GM19023 (cell line): ENCODE data around the gene KCNIP4.

Source experiments
- ATAC-seq: cut with Tn5 transposase; IDR thresholded peaks from one replicate; pipeline ENCODE4 v1.9.1; 2021; ENCODE audit warnings: mild to moderate bottlenecking, moderate library complexity; ENCODE audit not compliant: unreplicated experiment

Gene KCNIP4

DNA sequence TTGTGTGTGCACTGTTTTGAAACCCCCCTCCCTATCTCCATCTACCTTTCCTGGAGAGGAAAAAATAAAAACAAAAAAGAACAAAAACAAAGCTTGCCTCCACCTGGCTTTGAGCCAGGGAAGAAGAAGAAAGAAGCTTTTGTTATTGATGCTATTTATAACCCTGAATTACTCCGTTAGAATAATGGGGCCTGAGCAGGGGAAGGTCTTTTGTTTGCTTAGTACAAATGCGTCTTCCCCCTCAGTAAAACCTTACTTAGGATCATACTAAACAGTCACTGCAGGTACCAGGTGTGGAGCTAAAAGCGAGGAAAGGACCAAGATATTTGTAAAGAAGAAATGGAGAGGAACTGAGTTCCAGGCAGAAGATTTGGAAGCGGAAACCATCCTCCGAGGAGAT is 352.1 kb downstream of the KCNIP4 start:
- ATAC-seq: no peak

DNA sequence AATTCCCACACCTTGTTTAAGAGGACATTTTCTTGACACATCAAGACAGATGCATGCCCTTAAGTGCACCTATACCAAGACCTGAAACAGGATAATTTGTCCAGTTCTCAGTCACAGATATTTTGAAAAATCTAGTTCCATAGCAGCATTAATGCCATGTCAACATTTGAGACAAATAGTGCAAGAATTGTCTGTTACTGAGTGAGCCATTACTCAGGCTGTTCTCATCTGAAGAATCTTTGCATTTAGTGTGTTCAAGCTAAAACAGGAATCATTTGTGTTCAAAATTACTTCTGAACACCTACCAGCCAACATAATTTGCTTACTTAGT is 354.9 kb downstream of the KCNIP4 start:
- no peak for ATAC-seq

DNA sequence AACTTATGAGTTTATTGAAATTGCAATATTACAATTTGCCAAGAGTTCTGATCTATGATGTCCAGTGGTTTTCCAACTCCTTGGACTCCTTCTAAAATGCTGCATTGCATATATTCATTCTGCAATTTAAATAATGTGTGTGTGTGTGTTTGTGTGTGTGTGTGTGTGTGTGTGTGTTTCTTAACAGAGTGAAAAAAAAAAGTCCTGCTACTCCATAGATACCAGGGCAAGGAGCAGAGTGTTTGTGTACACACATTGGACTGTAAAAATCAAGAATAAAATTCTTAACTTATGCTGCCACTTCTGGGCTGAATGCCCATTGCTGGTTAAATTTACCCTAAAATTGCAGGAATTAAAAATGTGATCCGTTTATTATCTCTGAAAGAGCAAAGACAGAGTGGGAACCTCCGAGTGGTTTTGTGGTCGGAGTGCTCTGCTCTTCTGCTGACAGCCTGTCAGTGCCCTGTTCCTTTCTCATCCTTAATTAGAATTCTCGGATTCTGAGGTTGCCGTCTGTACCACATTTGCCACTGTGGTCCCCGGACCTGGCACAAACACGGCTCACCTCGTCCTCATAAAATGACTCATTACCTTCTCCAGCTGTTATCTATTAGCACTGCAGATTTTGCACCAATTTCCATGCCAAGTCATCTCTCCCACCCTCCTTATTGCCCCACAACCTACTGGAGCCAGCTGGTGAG is 355.5 kb downstream of the KCNIP4 start:
- ATAC-seq: no peak

DNA sequence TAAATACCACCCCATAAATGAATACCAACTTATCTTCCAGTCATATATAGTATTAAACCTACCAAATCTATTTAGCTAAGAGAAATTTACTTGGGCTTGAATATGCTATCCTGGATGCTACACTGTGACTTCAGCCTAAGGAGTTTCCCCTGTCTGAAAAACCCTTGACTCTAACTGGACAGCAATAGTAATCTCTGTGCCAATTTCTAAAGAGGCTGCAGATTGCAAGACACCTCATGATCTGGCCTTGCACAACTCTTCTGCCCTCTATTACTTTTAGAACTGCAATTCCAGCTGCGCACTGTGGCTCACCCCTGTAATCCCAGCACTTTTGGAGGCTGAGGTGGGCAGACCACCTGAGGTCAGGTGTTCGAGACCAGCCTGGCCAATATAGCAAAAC is 371.5 kb downstream of the KCNIP4 start:
- no peak for ATAC-seq

DNA sequence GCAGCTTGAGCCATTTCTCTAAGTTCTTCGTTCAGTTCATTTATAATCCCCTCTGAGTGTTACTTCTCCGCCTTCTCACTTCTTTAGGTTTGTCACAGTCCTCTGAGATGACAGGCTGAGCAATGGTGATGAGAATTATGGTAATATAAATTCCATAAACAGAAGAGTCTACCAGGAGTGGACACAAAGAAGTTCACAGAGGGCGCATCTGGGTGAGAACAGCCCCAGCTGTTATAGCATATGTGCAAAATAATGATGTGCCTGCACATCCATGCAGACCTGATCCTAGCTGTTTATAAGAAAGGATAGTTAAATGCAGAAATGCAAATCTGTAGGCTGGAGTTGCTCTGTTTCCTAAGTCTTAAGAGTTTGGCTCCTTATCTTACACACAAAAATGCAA is 377.5 kb downstream of the KCNIP4 start:
- ATAC-seq: no peak

DNA sequence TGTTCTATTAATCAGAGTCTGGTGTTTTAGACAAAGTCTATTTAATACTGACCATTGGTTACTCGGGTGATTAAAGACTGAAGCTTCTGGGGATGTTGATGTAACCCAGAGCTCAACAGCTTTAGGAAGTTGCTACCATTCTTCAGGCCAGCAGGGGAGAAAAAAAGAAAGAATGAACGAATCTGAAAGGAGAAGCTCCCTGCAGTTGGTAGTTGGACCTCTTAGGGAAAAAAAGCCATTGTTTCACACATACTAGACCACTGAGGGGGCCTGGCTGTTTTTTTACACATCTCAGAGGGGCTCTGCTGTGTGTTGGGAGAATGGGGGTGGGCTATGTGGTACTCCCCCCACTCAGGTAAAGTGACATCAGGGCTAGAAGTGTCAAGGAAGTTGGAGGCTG is 378.9 kb downstream of the KCNIP4 start:
- no peak for ATAC-seq

DNA sequence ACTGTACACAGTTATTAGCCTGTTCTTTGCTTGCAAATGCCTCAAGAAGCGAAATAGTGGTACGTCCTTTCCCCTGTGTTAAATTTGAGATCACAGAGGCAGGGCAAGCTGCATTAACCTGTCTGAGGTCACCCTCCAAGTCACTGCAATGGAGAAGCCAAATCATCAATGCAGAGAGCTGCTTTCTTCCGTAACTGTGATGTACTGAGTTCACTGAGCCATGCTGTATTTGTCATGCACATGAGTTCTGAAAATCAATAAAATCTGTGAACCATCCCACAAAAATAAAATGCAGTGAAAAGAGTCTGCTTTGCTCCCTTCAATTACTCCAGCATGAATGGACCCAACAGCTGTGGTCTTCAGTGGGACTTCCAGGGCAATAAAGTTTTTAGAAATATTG is 393.5 kb downstream of the KCNIP4 start:
- ATAC-seq: no peak

DNA sequence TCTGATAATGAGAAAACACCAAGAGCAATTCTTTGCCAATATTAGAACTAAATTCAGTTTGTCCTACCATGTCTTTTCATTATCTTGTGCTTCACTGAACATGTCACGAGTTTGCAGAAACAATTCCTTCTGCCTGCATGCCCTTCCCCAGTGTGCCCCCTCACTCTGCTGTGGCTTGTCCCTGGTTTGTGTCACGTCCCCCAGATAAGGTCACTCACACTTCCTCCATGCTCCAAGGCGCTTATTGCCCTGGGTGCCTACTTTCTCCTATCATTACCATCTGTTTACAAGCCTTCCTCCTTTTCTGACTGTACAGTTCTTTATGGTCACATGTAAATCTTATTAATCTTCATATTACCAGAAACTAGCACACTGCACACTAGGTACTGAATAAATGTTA is 394.1 kb downstream of the KCNIP4 start:
- no peak for ATAC-seq

DNA sequence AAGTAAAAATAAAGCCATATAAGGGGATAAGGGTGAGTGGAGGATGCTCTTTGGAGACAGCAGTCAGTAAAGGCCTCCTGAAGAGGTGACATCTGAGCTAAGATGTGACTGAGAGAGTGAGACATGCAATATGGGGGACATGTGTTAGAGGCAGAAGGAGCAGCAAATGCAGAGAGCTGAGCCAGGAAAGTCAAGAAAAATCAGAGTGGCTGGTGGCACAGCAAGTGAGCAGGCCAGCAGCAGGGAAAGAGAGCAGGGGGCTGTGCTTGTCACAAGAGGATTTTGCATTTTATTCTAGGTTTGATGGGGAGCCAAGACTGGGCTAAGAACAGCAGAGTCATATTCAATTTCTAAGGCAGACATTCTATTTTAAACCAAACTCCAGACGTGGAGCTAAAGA is 394.5 kb downstream of the KCNIP4 start:
- no peak for ATAC-seq

DNA sequence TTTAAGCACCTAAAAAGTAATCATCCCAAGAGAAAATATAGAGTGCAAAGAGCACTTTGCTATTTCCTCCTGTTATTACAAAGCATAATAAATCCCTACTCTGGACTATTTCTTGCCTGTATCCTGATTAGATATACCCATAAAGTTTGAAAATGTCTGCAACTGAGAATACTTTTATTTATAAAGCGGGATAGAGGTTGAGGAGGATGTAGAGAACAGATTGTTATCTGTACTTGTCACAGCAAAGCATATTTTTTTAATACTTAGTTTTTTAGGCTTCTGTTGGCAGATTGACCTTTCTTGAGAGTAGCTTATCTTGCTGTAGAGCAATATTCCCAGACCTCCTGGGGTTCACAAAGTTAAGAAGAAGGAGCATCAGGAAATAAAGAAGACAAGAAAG is 396.1 kb downstream of the KCNIP4 start:
- no peak for ATAC-seq

DNA sequence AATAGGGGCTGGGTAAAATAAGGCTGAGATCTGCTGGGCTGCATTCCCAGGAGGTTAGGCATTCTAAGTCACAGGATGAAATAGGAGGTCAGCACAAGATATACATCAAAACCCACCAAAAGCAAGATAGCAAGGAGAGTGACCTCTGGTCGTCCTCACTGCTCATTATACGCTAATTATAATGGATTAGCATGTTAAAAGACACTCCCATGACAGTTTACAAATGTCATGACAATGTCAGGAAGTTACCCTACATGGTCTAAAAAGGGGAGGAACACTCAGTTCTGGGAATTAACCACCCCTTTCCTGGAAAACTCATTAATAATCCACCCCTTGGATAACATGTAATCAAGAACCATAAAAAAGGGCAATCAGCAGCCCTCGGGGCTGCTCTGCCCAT is 403.6 kb downstream of the KCNIP4 start:
- ATAC-seq: no peak

DNA sequence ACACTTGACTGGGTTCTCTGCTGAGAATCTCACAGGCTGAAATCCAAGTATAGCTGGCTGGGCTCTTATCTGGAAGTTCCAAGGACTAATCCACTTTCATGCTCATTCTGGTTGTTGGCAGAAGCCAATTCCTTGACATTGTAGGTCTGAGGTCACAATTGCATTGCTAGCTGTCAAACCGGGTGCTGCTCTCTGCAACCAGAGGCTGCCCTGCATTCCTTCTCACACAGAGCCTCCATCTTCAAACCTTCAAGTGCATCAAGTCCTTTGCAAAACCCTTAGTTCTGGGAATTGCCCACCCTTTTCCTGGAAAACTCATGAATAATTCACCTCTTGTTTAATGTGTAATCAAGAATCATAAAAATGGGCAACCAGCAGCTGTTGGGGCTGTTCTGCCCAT is 404.2 kb downstream of the KCNIP4 start:
- ATAC-seq: no peak

DNA sequence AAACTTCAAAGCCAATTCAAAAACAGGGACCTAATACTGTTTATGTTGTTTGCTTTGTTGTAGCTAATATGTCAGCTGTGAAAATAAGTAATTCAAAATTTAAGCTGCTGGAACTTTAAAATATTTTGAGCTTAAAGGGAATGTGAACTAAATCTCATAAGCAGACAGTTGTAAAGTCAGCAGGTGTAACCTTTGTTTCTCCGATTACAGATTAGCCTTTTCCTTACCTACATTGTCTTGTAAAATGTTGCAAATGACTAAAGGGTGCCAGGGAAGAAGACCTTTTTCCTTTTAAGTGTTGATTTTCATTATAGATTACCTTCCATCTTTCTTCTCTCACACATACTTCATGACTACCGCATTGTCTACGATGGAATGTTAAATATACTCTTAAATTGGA is 405.1 kb downstream of the KCNIP4 start:
- ATAC-seq: no peak

DNA sequence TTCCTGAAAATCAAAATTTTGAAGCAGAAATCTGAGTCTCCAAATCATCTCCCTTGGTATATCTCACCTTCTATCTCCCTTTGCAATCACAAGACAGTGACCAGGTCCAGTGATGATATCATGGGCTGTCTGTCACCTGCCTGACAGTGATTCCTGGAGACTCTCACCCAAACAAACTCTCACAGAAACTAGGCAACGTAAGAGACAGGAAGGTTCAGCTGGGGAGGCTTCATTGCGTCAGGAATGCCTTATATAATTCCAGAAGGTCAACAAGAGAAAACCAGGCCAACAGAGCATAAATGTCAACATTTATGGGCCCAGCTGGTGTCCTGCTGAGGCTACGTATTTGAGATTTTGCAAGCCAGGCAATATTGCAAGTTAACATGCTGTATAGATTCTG is 412.7 kb downstream of the KCNIP4 start:
- no peak for ATAC-seq

DNA sequence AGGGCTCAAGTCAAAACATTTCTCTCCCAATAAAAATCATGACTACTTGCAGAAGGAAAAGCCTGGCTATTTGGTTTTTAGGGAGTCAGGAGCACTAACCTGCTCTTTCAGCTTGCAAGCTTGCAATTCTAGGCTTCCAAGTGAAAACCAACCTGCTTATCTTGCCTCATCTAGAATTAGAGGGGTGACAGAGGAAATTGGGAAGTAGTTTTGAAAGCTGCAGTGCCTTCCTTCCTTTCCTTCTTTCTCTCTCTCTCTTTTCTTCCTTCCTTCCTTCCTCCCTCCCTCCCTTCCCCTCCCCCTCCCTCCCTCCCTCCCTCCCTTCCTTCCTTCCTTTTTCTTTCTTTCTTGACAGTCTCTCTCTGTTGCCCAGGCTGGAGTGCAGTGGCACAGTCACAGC is 417.5 kb downstream of the KCNIP4 start:
- ATAC-seq: no peak

DNA sequence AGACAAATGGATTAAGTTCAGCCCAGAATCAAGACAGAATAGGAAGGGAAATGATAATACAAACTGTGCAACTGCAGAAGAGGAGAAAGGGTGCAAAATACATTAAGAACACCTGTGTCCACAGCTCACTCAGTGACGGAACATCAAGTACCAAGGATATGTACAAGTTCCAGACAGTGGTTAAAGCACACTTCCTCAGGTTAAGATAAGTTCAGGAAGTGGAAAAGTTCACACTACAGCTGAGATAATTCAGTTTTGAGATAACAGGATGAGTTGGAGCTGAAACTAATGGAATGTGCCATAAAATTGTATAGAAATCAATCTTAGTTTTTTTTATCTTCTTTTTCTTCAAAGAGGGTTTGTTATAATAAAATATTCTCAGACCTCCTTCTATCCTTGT is 419.4 kb downstream of the KCNIP4 start:
- no peak for ATAC-seq

DNA sequence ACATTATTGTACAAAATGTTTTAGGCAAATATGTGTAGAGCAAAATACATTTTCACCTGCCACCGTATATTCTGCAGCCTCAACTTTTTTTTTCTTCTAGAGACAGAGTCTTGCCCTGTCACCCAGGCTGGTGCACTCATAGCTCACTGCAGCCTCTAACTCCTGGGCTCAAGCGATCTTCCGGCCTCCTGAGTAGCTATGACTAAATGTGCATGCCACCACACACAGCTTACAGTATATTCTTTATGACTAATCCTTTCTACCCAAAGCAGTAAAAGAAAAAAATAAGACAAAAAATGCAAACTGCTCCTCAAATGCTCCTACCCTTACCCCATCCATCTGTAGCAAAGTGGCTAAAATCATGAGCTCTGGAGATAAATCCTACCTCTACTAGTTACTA is 426.3 kb downstream of the KCNIP4 start:
- no peak for ATAC-seq

DNA sequence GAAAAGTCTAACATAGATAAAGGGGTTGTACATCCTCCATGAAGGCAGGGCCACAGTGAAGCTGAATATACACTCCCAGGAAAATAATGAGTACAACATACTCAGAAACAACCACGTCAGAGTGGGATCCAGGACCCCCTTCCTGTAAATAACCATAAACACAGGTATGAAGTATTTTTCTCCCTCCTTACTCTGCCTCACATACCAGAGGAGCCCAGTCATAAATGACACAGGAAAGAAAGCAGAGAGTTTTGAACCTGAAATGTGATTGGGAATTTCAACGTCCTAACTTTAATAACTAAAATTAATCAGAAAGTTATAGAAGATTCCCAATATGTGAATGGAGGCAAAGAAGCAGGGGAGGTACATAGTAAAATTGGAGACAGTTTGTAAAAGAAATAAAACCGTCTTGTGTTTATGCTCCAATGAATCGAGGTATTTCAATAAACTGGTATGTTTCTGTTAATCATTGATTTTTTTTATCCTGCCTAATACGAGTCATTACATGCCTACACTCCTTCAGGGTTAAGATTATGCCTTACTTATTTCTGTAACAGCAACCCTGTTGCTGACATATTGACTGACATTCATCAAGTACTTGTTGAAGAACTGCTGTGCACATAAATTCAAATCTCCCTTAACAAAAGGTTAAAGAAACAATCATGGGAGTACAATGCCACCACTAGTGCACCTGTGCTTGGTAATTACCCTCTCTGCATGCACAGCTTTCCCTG is 431.3 kb downstream of the KCNIP4 start:
- no peak for ATAC-seq

DNA sequence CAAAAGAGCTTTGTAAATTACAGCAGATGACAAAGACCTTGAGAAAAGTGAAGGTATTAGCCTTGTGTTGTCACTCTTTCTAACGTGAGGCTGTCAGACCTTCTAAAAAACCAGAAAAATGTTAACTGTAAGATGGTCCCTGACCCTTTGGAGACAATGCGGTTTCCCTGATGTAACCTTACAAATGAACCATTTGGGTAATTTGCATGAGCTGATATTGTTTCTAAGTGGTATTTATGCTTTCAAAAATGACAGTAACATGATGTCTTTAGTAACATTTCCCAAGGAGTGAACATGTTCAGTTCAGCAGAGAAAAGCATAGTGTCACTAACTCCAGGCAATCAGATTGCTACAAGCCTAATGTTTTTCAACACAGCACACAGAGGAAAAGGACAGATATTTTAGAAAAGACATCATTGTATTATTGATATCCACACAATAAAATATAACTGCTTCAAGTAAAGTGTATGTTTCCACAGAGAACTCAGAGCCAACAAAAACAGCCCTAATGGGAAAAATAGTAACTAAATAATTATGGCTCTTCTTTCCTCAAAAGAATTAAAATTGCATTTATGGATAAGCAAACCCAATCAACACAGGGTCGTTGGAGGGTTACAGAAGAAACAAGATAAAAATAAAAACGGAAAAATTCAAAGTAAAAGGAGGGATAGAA is 434.4 kb downstream of the KCNIP4 start:
- no peak for ATAC-seq

DNA sequence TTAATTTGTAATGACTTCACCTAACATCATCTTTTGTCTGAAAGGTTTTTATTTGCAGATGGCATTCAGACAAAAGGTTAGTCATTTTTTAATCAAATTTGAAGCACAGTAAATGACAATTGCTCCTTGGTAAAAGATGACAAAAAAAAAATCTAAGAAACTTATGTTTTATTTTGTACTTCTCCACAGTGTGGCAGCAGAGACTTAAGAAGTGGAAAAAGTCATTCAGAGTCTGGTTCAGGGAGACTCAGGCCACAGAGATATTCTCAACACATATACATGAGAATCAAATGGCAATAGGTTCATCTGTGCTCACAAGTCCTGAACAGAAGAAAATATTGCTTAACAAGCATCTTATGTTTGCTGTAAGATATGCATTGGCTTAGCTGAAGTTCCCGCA is 436.2 kb downstream of the KCNIP4 start:
- no peak for ATAC-seq

DNA sequence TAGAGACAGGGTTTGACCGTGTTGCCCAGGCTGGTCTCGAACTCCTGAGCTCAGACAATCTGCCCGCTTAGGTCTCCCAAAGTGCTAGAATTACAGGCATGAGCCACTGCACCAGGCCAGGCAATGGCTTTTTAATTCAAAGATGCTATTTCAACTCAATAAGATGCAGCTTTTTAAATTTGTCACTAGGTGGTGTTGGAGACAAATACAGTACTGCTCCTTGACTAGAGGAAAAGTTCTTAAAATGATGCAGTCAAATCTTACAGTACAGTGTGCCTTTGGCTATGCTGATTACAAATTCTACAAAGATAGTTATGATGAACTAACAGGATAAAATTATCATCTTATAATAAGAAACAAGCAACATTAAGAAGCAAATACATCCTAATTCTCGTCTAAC is 441.1 kb downstream of the KCNIP4 start:
- no peak for ATAC-seq

DNA sequence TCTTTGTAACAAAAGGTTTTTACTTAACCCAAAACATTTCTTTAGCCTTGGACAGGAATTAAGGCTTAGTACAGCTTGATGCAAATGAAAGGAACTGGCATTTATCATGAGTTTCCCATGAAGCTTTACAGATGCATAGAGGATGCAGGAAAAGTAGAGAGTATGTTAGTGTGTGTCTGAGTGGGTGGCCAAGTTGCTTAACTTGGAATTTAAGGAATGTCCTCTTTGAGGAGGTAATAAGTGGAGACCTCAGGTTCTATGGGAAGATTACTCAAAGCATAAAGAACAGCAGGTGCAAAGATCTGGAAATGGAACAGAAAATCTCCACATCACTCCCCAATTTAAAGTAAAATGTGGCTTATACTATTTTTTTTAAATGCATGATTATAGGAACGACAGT is 457.9 kb downstream of the KCNIP4 start:
- no peak for ATAC-seq
